ENCODE measurements around the gene WHRN. TPM values are rescaled to one million over a fixed set of nuclear protein-coding genes. Genes with fewer than 3 reads are reported as not detected.

WHRN gene
- polyA plus RNA-seq, 1 donor (not counting 4 experiments of a cell fraction or from before 2014, with no cell fraction given): 1.2 TPM

DNA sequence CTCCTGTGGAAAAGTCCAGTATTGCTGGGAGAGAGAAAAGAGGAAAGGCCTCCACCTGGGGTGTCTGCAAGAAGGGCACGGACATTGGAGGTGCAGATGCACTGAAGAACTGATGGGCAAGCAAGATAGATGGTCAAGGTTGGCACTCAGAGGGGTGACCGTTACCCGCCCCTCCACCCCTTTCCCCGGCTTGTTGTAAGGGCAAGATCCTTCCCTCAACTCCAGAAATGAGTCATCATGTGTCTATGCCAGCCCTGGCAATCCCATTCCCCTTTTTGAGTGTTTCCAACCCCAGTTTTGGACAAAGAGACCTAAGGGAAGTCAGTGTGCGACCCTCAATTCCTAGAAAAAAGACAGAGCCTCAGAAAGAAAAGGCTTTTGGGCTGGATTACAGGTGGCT lies 47.4 kb upstream of the WHRN start:
- DNase-seq (ENCODE audit: low read depth, low spot score) (peak; percentile 19), FAIRE-seq (no peak)
- Histone ChIP-seq H4K20me1 (ENCODE audit: control insufficient read depth, extremely low read depth, insufficient read depth, low read length) (no peaks in the 10 kb centered on the region), H3K36me3 (ENCODE audit: control insufficient read depth in 2 of 2, extremely low read depth in 1 of 2, insufficient read depth in 2 of 2, low read length in 2 of 2) (no peaks in the 10 kb centered on the region), H3K27ac (ENCODE audit: control insufficient read depth, insufficient read depth, low read length) (peak overlapping the region; percentile 88), H3K9me1 (ENCODE audit: control insufficient read depth, extremely low read depth, insufficient read depth, low read length) (no peaks in the 10 kb centered on the region), H3K4me2 (ENCODE audit: control insufficient read depth, extremely low read depth, insufficient read depth, low read depth, low read length) (peak overlapping the region; percentile 67), H3K9me3 (ENCODE audit: control insufficient read depth, low read depth, low read length) (no peaks in the 10 kb centered on the region), H3K79me2 (ENCODE audit: control insufficient read depth, insufficient read depth, low read length) (no peaks in the 10 kb centered on the region), H3K9ac (ENCODE audit: control insufficient read depth, extremely low read depth, insufficient read depth, low read length) (peak overlapping the region; percentile 59), H2AFZ (ENCODE audit: control insufficient read depth, low read length) (no peak overlapping the region), H3K27me3 (ENCODE audit: control insufficient read depth, extremely low read depth, insufficient read depth, low read length) (no peaks in the 10 kb centered on the region), H3K4me1 (ENCODE audit: control insufficient read depth, extremely low read depth, insufficient read depth, low read length) (peaks cover 21% of the 10 kb centered on the region), H3K4me3 (ENCODE audit: control insufficient read depth in 2 of 3, extremely low read depth in 1 of 3, insufficient read depth in 2 of 3, low read depth in 1 of 3, low read length in 3 of 3) (no peak overlapping the region)
- TF ChIP-seq CTCF (optimal IDR thresholded peaks at IDR 0.05 in 1 of 3, IDR thresholded peaks at IDR 0.05 in 1 of 3, conservative IDR thresholded peaks at IDR 0.05 in 1 of 3; ENCODE audit: extremely low read depth in 1 of 3, insufficient read depth in 2 of 3, low read length in 3 of 3) (no peak), EZH2 (IDR thresholded peaks at IDR 0.05; ENCODE audit: low read length) (no peak)
- dilution Hi-C loops (cut with MboI; ENCODE audit: extremely low pct_ligation_motif_present, low sequenced_read_pairs): no loop called here

- peak overlapping the region in 1 of 3 experiments; percentile 19 for H3K4me3 ChIP-seq (ENCODE audit: control insufficient read depth in 2 of 3, extremely low read depth in 1 of 3, insufficient read depth in 2 of 3, low read depth in 1 of 3, low read length in 3 of 3)
- H3K9me1 ChIP-seq (ENCODE audit: control insufficient read depth, extremely low read depth, insufficient read depth, low read length): no peaks in the 10 kb centered on the region
- peak overlapping the region; percentile 67 for H3K4me2 ChIP-seq (ENCODE audit: control insufficient read depth, extremely low read depth, insufficient read depth, low read depth, low read length)
- H3K79me2 ChIP-seq (ENCODE audit: control insufficient read depth, insufficient read depth, low read length): no peaks in the 10 kb centered on the region
- no peaks in the 10 kb centered on the region for H3K36me3 ChIP-seq (ENCODE audit: control insufficient read depth in 2 of 2, extremely low read depth in 1 of 2, insufficient read depth in 2 of 2, low read length in 2 of 2)
- FAIRE-seq: peak; percentile 92
- peaks cover 21% of the 10 kb centered on the region for H3K4me1 ChIP-seq (ENCODE audit: control insufficient read depth, extremely low read depth, insufficient read depth, low read length)
- peak; percentile 93 for DNase-seq (ENCODE audit: low read depth, low spot score)
- peak overlapping the region; percentile 59 for H3K9ac ChIP-seq (ENCODE audit: control insufficient read depth, extremely low read depth, insufficient read depth, low read length)
- H3K27ac ChIP-seq (ENCODE audit: control insufficient read depth, insufficient read depth, low read length): peak overlapping the region; percentile 88
- TF ChIP-seq CTCF (optimal IDR thresholded peaks at IDR 0.05 in 1 of 3, IDR thresholded peaks at IDR 0.05 in 1 of 3, conservative IDR thresholded peaks at IDR 0.05 in 1 of 3; ENCODE audit: extremely low read depth in 1 of 3, insufficient read depth in 2 of 3, low read length in 3 of 3) (no peak), EZH2 (IDR thresholded peaks at IDR 0.05; ENCODE audit: low read length) (no peak)
- no peaks in the 10 kb centered on the region for H3K27me3 ChIP-seq (ENCODE audit: control insufficient read depth, extremely low read depth, insufficient read depth, low read length)
- dilution Hi-C loops (cut with MboI; ENCODE audit: extremely low pct_ligation_motif_present, low sequenced_read_pairs): no loop called here
- H4K20me1 ChIP-seq (ENCODE audit: control insufficient read depth, extremely low read depth, insufficient read depth, low read length): no peaks in the 10 kb centered on the region
- H3K9me3 ChIP-seq (ENCODE audit: control insufficient read depth, low read depth, low read length): no peaks in the 10 kb centered on the region
- peak overlapping the region; percentile 31 for H2AFZ ChIP-seq (ENCODE audit: control insufficient read depth, low read length)
Measured at GRCh38 chr9:114551750-114552685, 46.7 kb upstream of the WHRN start.

All from keratinocyte (primary cell).